ENCODE results near the gene GLDC.
"Not testable (repeated sequence)": the region's sequence is repeated elsewhere in the genome, so short reads cannot be mapped to it uniquely, and the experiment has no call there.

GLDC gene

DNA sequence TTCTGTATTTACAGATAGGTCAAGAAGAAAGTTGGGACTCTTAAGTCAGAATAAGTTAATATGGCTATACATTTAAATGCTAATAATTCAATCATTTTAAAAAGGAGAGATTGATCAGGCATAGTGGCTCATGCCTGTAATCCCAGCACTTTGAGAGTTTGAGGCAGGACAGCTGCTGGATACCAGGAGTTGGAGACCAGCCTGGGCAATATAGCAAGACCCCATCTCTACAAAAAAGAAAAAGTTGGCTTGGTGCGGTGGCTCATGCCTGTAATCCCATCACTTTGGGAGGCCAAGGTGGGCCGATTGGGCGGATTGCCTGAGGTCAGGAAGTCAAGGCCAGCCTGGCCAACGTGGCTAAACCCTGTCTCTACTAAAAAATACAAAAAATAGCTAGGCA is 15.0 kb upstream of the GLDC start:
- no peak for DNase-seq

DNA sequence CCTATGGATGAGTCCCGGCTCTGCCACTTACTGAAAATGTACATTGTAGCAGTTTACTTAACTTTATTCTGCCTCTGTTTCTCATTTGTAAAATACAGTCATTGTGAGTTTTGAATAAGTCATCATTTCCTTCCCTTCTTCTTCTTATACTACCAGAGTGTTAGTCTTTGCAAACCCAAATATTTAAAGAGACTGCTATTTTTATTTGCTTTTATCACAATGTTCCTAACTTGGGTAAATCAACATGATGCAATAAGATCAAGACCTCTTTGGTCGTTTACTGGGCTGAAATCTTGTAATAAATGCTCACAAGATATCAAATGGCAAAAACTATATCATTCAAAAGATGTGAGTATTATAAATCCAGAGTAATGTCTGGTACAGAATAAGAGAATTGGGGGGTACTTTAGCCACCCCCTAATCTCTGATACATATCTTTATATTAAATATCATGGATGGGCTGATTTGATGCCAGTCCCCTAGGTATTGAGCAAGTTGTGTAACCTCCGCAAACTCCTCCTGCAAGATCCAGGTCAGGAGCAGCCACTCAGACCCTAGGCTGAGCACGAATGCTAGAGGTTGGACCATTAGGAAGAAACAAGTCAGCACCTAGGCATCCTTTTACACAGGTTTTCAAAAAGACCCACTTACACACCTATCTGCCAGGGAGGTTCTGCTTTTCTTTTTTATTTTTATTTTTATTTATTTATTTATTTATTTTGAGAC is 13.3 kb upstream of the GLDC start:
- no peak for DNase-seq

DNA sequence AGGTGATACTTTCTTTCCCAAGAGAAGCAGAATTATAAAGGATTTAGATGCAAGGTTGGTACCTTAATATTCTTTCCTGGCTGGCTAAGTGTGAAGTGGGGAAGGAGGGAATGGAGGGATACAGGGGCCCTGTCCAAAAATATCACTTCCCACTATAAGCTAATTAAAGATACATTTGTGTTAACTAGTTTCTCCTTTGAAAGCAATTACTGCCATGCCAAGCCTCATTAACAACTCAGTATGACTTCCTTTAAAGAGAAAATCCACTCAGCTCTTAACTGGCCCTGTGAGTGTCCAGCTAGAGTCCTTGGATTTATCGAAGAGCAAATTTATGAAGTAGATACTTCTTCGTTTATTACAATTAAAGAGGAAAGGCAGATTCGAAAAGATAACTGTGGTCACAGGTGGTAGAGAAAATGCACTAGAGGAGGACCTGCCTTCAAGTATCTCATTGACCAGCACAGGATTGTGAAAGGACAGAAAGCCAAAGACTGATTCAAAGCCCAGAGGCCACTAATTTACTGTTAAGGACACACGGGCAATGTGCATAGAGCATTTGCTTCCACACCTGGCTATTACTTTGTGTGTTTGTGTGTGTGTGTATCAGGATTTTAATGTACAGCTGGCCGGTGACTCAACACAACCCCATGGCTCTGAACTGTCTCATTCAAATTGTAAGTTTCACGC is 11.2 kb upstream of the GLDC start:
- no peak for DNase-seq

GRCh38 chr9:6655036-6655435 is 9.5 kb upstream of the GLDC start:
- DNase-seq, result no peak

DNA sequence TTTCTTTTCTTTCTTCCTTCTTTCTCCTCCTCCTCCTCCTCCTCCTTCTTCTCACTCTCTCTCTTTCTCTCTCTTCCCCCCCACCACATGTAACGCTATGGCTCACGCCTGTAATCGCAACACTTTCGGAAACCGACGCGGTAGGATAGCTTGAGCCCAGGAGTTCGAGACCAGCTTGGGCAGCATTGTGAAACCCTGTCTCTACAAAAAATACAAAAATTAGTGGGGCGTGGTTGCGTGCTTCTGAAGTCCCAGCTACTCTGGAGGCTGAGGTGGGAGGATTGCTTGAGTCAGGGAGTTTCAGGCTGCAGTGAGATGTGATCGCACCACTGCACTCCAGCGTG is 736 bp upstream of the GLDC start:
- DNase-seq, result no peak

GRCh38 chr9:6645105-6645354 is 499 bp downstream of the GLDC start:
- not testable (repeated sequence) for DNase-seq

DNA sequence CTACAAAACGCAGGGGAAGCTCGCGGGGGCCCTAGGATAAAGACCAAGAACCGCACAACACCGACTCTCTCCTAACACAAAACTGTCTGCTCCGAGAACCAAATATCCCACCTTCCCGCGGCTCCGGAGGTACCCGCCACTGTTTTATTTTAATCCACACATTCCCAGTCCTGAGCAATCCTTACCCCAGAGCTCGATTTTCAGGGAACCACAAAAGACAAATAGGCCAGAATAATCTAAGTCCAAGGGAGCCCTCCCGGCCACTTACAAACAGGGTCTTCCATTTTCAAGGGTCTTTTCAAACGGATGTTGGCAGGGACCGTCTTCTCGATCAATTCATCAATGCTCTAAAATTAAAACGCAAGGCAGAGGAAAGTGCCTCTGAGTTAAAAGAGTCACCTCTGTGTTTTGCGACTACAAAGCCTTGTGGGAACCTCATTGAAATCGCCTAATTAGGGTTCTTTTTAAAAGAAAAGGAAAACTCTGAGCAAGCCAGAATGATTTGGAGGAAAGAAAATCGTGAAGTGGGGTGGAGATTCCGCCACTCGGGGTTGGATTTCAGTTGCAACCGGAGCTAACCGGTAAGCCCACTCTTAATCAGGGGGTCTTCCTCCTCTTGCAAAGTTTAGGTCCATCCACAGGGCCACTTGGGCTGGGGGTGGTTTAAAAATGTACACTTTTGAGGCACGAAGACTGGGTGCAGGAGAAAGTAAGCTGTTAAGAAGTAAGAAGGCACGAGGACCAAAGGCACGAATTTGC is 1.0 kb downstream of the GLDC start:
- DNase-seq, result no peak

DNA sequence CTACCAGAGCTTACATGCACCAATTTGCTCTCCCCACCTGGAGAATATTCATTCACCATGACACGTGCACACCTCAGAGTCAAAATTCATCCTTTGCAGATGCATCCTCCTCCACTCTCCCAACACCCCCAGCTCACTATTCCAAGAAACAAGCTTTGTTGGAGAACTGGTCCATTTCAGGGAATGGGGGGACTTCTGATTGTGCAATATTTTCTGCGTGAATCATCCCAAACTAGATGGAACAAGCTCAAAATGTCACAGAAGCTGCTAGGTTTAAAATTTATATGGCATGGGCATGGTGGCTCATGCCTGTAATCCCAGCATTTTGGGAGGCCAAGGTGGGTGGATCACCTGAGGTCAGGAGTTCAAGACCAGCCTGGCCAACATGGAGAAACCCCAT is 3.6 kb downstream of the GLDC start:
- no peak for DNase-seq

DNA sequence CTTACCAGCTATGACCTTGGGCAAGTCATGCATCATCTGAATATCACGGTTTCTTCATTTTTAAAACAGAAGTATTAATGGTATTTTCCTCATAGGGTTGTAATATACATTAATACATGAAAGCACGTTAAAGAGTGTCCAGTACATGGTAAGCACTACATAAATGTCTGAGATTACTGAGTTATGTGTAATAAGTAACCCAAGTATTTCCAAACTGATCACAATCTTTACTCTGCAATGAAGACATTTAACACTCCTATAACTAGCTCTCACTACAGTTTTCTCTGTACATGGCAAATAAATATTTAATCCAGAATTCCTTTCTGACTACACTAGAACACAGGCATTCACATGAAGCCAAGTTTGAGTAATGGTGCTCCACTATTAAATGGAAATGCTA is 4.0 kb downstream of the GLDC start:
- DNase-seq, result no peak

DNA sequence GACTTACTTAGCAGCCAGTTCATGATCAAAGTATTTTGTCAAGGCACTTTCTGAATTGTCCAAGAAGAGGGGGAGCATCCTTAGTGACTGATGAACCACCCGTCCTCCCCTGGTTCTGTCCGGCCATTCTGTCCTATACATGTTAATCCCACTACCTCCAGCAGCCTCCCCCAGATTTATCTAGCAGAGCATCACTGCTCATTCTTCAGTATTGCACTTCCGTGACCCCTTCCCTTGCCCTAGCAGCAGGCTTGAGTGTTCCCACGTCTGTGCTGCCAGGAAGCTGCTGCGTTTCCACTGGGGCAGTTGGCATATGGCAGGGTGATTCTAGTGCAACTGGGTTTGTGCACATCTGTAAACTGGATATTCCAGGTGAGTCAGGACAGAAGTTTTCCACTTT is 4.5 kb downstream of the GLDC start:
- no peak for DNase-seq

GRCh38 chr9:6640268-6641051 is 5.1 kb downstream of the GLDC start:
- DNase-seq, result no peak

DNA sequence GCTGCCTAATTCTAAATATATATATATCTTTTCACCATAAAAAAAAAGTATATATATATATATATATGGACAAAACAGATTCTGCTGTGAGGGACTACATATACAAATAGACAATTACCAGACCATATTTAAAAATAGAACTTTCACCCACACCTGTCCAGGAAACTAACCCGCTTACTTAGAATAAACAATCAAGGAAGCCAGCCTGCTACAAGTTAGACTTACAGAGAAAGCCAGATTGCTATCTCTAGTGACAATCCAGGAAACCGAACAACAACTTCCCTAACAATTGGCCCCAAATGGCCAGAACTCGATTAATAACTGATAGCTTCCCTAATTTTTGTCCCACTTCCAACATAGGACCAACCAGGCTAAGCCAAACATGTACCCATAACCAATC is 5.9 kb downstream of the GLDC start:
- no peak for DNase-seq

DNA sequence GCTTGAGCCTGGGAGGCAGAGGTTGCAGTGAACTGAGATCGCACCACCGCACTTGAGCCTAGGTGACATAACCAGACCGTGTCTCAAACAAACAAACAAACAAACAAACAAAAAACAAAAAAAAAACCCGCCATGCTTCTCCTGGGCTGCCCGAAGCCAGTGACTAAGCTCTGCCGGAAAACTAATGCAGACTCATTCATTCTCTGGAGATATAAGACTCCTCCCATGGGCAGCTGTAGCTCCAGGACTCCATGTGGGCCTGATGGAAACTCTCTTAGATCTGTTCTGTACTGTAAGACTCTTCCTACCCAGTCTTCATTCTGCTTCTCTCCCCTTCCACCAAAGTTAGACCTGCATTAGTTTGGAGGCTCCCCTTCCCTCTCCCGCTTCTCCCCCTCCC is 11.1 kb downstream of the GLDC start:
- DNase-seq, result no peak

DNA sequence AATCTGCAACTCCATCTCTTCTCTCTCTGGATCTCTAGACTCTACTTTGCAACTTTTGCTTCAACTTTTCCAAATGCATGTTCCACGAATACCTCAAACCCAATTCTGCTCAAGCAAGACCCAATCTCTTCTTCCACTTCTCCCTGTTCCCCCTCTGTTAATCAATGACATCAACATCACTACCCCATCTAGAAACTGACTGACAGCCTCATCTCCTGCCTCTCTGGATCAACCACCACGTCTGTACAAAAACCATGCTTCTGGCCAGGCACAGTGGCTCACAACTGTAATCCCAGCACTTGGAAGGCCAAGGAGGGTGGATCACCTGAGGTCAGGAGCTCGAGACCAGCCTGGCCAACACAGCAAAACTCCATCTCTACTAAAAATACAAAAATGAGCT is 12.2 kb downstream of the GLDC start:
- no peak for DNase-seq

DNA sequence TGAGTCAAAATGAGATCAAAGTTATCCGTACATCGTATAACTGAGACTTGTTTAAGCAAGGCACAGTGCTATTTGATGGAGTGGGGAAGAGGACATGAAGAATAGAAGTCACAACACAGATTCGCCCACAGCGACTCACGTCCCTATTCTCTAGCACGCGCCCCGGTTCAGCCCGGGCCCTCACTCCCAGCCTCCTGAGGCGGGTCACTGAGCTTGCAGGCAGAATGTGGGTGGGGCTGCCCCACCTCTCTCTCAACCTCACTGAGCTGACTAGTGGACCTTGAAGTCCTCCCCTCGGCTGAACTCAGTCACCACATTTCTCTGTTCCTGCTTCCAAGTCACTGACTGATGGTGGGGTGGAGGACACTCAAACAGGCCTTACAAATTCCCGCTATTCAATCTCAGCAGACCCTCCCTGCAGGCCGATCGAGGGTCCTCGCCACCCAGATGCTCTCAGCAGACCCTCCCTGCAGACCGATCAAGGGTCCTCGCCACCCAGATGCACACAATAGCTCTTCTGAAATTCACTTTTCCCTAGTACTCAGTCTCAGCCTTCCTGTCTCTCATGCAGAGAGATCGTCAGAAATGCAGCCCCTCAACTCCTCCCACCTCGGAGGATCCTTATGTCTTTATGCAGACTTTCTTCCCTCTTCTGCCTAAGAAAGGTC is 12.9 kb downstream of the GLDC start:
- DNase-seq, result no peak

DNA sequence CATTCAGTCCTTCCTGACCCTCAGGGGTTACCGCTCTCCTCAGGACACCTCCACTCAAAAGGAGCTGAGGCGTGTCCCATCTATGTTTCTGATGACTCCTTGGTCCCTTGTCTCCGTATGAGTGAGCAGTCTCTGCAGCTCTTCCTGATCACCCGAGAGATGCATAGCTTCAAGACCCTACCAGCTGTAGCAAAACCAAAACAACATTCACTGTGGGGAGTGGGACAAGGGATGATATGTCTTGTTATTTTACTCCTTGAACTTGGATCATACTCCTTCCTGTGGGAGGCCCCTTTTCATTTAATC is 14.4 kb downstream of the GLDC start:
- no peak for DNase-seq

- no peak for DNase-seq
Measured at GRCh38 chr9:6630502-6631206, 14.9 kb downstream of the GLDC start.

- no peak for DNase-seq
Measured at GRCh38 chr9:6628704-6629103, 16.8 kb downstream of the GLDC start.

DNA sequence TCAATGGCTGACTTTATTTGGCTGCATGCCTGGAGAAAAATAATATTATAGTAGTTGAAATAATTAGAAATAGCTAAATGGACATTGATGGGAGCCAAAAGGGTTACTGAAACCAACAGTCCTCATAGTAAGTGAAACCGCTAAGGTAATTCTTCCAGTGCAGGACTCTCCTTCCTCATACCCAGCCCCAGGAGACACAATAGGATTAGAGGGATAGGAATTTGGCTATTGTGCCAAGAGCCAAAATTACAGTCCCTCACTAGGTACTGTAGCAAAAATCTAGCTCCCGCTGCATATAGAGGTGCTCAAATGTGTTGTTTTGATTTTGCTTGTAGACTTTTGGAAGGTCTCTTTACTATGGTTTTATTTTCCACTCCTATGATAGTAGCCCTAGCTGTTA is 20.2 kb downstream of the GLDC start:
- DNase-seq, result no peak

DNA sequence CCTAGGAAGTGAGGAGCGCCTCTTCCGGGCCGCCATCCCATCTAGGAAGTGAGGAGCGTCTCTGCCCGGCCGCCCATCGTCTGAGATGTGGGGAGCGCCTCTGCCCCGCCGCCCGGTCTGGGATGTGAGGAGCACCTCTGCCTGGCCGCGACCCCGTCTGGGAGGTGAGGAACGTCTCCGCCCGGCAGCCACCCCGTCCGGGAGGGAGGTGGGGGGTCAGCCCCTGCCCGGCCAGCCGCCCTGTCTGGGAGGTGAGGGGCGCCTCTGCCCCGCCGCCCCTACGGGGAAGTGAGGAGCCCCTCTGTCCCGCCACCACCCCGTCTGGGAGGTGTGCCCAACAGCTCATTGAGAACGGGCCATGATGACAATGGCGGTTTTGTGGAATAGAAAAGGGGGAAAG is 22.7 kb downstream of the GLDC start:
- DNase-seq, result not testable (repeated sequence)

DNA sequence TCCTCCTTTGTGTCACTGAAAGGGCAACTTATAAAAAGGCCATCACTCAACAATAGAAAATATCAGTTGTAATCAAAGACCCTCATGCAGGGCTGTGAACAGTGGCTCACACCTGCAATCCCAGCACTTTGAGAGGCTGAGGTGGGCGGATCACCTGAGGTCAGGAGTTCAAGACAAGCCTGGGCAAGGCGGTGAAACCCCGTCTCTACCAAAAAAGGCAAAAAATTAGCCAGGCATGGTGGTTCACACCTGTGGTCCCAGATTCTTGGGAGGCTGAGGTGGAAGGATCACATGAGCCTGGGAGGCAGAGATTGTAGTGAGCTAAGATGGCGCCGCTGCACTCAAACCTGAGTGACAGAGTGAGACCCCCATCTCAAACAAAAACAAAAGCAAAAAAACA is 24.7 kb downstream of the GLDC start:
- no peak for DNase-seq

DNA sequence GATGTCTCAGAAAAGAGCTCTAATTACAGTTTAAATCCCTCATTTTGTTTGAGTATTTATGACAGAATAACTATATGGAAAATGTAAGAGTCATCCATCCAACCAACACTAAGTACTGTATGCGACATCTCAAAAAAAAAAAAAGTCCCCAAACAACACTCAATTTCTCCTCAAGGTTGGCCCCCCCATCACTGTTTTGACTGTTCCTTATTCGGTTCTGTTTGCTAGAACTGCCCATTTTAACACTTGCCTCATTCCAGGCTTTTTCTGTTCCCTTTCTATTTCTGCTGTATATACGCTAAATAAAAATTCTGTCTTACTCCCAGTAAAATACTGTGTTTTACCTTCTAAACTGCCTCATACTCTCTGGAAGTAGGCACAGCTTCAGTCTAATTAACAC is 25.2 kb downstream of the GLDC start:
- DNase-seq, result no peak

DNA sequence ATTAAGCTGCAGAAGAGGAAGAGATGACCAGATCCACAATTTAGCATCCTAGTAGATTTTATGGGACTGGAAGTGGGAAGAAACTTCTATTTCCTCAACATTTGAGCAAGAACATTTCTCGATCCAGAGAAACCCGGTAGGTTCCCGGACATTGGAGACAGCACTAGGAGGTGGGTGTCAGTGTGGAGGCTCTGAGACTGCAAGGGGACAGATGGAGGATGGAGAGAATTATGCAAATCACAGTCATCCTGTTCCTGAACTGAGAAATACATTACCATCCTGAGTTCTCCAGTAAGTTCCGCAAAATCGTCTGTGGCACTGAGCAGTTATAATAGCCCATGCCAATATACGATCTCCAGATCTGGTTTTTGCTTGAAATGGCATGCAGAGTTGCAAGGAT is 25.6 kb downstream of the GLDC start:
- no peak for DNase-seq
